ENCODE measurements around the gene DSCAM. TPM values are rescaled to one million over a fixed set of nuclear protein-coding genes. Genes with fewer than 3 reads are reported as not detected.
A peak's percentile ranks its signal among the peaks of the same experiment; 100 is the strongest.

Gene DSCAM
- total and polyA plus RNA-seq, 5 donors: under 0.01 TPM; not detected in 4

DNA sequence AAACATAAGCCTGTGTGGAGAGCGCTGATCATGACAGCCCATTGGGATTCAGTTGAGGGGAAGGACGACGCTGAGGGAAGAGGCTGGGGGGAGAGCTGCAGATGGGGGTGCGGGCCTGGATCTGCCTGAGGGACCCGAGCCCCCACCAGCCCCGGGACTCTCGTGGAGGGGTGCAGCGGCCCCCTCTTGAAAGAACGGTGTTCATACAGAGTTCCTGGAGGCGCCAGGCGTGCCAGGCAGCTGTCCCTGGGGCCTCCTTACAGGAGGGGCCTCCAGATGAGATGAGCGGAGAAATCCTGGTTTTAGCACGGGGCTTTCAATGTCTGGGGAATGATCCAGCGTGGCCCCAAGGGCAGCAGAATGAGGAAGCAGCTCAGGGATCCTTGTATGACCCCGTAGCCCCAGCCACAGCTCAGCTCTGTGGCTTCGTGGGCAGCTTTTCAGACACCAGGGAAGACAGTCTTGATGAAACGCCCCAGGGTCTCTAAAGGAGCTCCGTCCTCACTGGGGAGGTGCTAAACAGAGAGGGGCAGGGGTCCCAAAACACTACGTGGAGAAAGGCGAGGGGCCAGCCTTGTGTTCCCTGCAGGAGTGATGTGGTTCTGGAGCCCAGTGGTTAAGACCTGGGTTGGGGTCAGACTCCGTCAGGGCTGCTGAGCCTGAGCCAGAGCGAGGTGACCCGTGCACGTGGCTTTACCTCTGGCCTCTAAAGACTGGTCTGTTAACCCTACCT, 7.2 kb upstream of the DSCAM start:
- 62% methylated on average over 24 of the region's 24 CpGs for WGBS

DNA sequence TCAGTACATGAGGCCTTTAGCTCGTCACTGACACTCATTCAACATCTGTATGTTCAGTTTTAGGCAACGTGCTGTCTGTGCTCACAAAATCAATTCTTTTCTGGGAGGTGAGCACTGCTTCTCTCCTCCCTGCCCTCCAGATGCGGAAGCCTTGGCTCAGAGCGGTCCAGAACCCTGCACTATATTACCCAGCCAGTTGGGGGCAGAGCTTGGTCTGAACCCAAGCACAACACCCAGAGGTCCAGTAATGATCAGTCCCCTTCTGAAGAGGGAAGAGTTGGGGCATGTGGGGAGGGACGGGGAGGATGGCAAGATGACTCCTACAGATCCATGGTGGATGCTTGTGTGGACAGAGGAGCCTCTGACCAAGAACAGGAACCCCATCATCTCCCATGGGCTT, 5.6 kb upstream of the DSCAM start:
- Histone ChIP-seq H3K27ac (ENCODE audit: low read length) (no peak overlapping the region), H3K4me3 (ENCODE audit: low read length) (no peak overlapping the region), H3K4me1 (ENCODE audit: control insufficient read depth, insufficient read depth, low read length) (no peaks in the 10 kb centered on the region), H3K9me3 (ENCODE audit: control insufficient read depth, low read length) (no peaks in the 10 kb centered on the region), H3K27me3 (ENCODE audit: control insufficient read depth, insufficient read depth) (no peaks in the 10 kb centered on the region)
- ATAC-seq (no peak), DNase-seq (no peak)
- intact Hi-C loops (cut with DNase I): no loop called here
- WGBS: 80% methylated on average over 5 of the region's 5 CpGs

More for the DNA sequence above, 7.2 kb upstream of the DSCAM start:
- no peak for DNase-seq
- H3K4me1 ChIP-seq (ENCODE audit: control insufficient read depth, insufficient read depth, low read length): no peaks in the 10 kb centered on the region
- no peaks in the 10 kb centered on the region for H3K27me3 ChIP-seq (ENCODE audit: control insufficient read depth, insufficient read depth)
- H3K27ac ChIP-seq (ENCODE audit: low read length): no peak overlapping the region
- ATAC-seq: peak in 1 of 2 donors; percentile 35
- no peak overlapping the region for H3K4me3 ChIP-seq (ENCODE audit: low read length)
- intact Hi-C loops (cut with DNase I): no loop called here
- H3K9me3 ChIP-seq (ENCODE audit: control insufficient read depth, low read length): no peaks in the 10 kb centered on the region

GRCh38 chr21:40851749-40852148, 4.8 kb upstream of the DSCAM start:
- 76% methylated on average over 2 of the region's 2 CpGs for WGBS
- DNase-seq (no peak), ATAC-seq (no peak)
- intact Hi-C loops (cut with DNase I): no loop called here
- H3K4me3 ChIP-seq (ENCODE audit: low read length): no peak overlapping the region
- no peaks in the 10 kb centered on the region for H3K4me1 ChIP-seq (ENCODE audit: control insufficient read depth, insufficient read depth, low read length)
- no peaks in the 10 kb centered on the region for H3K27me3 ChIP-seq (ENCODE audit: control insufficient read depth, insufficient read depth)
- H3K27ac ChIP-seq (ENCODE audit: low read length): no peak overlapping the region
- H3K9me3 ChIP-seq (ENCODE audit: control insufficient read depth, low read length): no peaks in the 10 kb centered on the region

- no peaks in the 10 kb centered on the region for H3K9me3 ChIP-seq (ENCODE audit: control insufficient read depth, low read length)
- intact Hi-C loops (cut with DNase I): no loop called here
- no peaks in the 10 kb centered on the region for H3K4me1 ChIP-seq (ENCODE audit: control insufficient read depth, insufficient read depth, low read length)
- no peaks in the 10 kb centered on the region for H3K27me3 ChIP-seq (ENCODE audit: control insufficient read depth, insufficient read depth)
- ATAC-seq (no peak), DNase-seq (no peak)
- no peak overlapping the region for H3K4me3 ChIP-seq (ENCODE audit: low read length)
- H3K27ac ChIP-seq (ENCODE audit: low read length): no peak overlapping the region
- WGBS: 83% methylated on average over 1 of the region's 1 CpG
Measured at GRCh38 chr21:40850071-40850470, 3.1 kb upstream of the DSCAM start.

- no peaks in the 10 kb centered on the region for H3K9me3 ChIP-seq (ENCODE audit: control insufficient read depth, low read length)
- ATAC-seq (no peak), DNase-seq (no peak)
- no peak overlapping the region for H3K27ac ChIP-seq (ENCODE audit: low read length)
- intact Hi-C loops (cut with DNase I): loop anchor here in 1 of 4 donors (10.0 kb wide), 1 partner anchor 383 kb away; no protein-coding TSS in a partner anchor
- no peaks in the 10 kb centered on the region for H3K27me3 ChIP-seq (ENCODE audit: control insufficient read depth, insufficient read depth)
- no peaks in the 10 kb centered on the region for H3K4me1 ChIP-seq (ENCODE audit: control insufficient read depth, insufficient read depth, low read length)
- 82% methylated on average over 6 of the region's 6 CpGs for WGBS
- H3K4me3 ChIP-seq (ENCODE audit: low read length): no peak overlapping the region
Measured at GRCh38 chr21:40847951-40848350, 993 bp upstream of the DSCAM start.

DNA sequence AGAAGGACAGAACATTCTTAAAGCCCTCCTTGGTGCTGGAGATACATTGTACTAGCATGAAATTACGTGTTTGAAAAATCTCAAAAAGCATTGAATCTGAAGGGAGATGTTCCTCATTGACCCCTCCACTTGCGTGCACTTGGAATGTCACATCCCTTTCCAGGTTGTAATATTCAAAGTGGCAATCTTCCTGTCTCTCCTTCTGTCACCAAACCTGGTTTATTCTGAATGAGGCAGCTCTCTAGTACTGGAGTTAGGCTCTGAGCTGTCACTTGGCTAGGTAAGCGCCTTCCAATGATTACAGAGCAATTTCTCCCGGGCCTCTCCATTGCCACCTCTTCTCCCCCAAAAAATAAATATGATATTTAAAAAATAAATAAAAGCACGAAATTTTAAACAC, 855 bp downstream of the DSCAM start:
- H3K9me3 ChIP-seq (ENCODE audit: control insufficient read depth, low read length): no peaks in the 10 kb centered on the region
- intact Hi-C loops (cut with DNase I): loop anchor here in 1 of 4 donors (10.0 kb wide), 1 partner anchor 381 kb away; no protein-coding TSS in a partner anchor
- DNase-seq (no peak), ATAC-seq (no peak)
- no peaks in the 10 kb centered on the region for H3K4me1 ChIP-seq (ENCODE audit: control insufficient read depth, insufficient read depth, low read length)
- peak overlapping the region; percentile 33 for H3K4me3 ChIP-seq (ENCODE audit: low read length)
- no peak overlapping the region for H3K27ac ChIP-seq (ENCODE audit: low read length)
- H3K27me3 ChIP-seq (ENCODE audit: control insufficient read depth, insufficient read depth): no peaks in the 10 kb centered on the region
- WGBS: 36% methylated on average over 5 of the region's 5 CpGs

DNA sequence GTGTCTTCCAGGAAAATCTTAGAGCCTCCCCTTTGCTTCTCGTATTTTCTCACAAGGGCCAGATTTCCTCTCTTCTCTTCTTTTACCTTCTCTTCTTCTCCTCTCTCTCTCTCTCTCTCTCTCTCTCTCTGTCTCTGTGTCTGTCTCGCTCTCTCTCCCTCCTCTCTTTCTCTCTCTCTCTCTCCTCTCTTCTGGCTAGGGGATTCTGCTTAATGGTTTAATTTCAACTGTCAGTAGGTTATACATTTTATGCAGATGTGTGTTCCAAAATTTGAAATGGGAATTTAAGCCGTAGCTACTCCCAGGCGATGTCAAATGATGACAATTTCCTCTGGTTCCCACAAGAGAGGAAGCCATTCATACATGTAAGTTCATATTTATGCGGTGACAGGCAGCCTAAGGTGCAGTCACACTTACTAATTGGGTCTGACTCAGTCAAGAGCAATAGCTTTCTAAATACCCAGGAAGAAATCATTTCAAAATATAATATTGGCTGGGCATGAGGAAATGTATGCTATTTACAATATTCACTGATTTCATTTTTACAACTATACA, 1.4 kb downstream of the DSCAM start:
- no peaks in the 10 kb centered on the region for H3K9me3 ChIP-seq (ENCODE audit: control insufficient read depth, low read length)
- H3K27ac ChIP-seq (ENCODE audit: low read length): no peak overlapping the region
- intact Hi-C loops (cut with DNase I): loop anchor here in 1 of 4 donors (10.0 kb wide), 1 partner anchor 381 kb away; no protein-coding TSS in a partner anchor
- no peaks in the 10 kb centered on the region for H3K4me1 ChIP-seq (ENCODE audit: control insufficient read depth, insufficient read depth, low read length)
- H3K27me3 ChIP-seq (ENCODE audit: control insufficient read depth, insufficient read depth): no peaks in the 10 kb centered on the region
- no peak for ATAC-seq
- H3K4me3 ChIP-seq (ENCODE audit: low read length): no peak overlapping the region
- WGBS: 73% methylated on average over 5 of the region's 5 CpGs
- no peak for DNase-seq

- H3K9me3 ChIP-seq (ENCODE audit: control insufficient read depth, low read length): no peaks in the 10 kb centered on the region
- no peak for ATAC-seq
- intact Hi-C loops (cut with DNase I): loop anchor here in 2 of 4 donors (5.0 to 10.0 kb wide), 2 partner anchors 378 to 380 kb away; no protein-coding TSS in a partner anchor
- H3K27me3 ChIP-seq (ENCODE audit: control insufficient read depth, insufficient read depth): no peaks in the 10 kb centered on the region
- H3K4me1 ChIP-seq (ENCODE audit: control insufficient read depth, insufficient read depth, low read length): no peaks in the 10 kb centered on the region
- H3K4me3 ChIP-seq (ENCODE audit: low read length): no peak overlapping the region
- H3K27ac ChIP-seq (ENCODE audit: low read length): no peak overlapping the region
- WGBS: 83% methylated on average over 5 of the region's 5 CpGs
- no peak for DNase-seq
Measured at GRCh38 chr21:40844935-40845334, 2.0 kb downstream of the DSCAM start.

DNA sequence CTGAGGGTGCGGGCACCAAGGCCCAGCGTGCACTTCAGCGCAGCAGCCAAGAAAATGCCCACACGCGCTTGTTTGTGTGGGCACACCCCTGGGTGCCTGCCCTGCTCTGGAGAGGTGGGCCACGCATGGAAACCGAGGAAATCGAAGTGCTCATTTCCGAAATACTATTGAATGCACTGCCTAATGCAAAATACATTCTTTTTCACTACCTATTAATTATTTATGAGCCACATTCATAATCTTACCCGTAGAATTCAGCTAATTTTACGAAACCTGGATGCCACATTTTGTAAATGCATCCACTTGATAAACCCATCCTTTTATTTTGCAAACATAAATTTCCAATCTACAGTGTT, 4.8 kb downstream of the DSCAM start:
- Histone ChIP-seq H3K27me3 (ENCODE audit: control insufficient read depth, insufficient read depth) (peaks cover 3% of the 10 kb centered on the region), H3K4me1 (ENCODE audit: control insufficient read depth, insufficient read depth, low read length) (no peaks in the 10 kb centered on the region), H3K27ac (ENCODE audit: low read length) (no peak overlapping the region), H3K4me3 (ENCODE audit: low read length) (no peak overlapping the region), H3K9me3 (ENCODE audit: control insufficient read depth, low read length) (no peaks in the 10 kb centered on the region)
- intact Hi-C loops (cut with DNase I): loop anchor here in 2 of 4 donors (5.0 to 10.0 kb wide), 2 partner anchors 375 to 377 kb away; no protein-coding TSS in a partner anchor
- DNase-seq (no peak), ATAC-seq (no peak)
- WGBS: 42% methylated on average over 11 of the region's 11 CpGs

- DNase-seq: peak; percentile 51 to 73 (median 72)
- Histone ChIP-seq H3K4me1 (ENCODE audit: control insufficient read depth, insufficient read depth, low read length) (no peaks in the 10 kb centered on the region), H3K9me3 (ENCODE audit: control insufficient read depth, low read length) (no peaks in the 10 kb centered on the region), H3K27me3 (ENCODE audit: control insufficient read depth, insufficient read depth) (peaks cover 3% of the 10 kb centered on the region), H3K27ac (ENCODE audit: low read length) (no peak overlapping the region), H3K4me3 (ENCODE audit: low read length) (no peak overlapping the region)
- WGBS: 1% methylated on average over 39 of the region's 39 CpGs
- peak; percentile 74 to 88 for ATAC-seq
- intact Hi-C loops (cut with DNase I): loop anchor here in 2 of 4 donors (5.0 to 10.0 kb wide), 2 partner anchors 374 to 377 kb away; no protein-coding TSS in a partner anchor
Measured at GRCh38 chr21:40841524-40842196, 5.3 kb downstream of the DSCAM start.

Measured in right cardiac atrium (tissue), 5 donors.